Endothelial cell of umbilical vein (primary cell): ENCODE measurements around the gene HK3. TPM values are rescaled to one million over a fixed set of nuclear protein-coding genes. Genes with fewer than 3 reads are reported as not detected.
"Not testable (repeated sequence)": the region's sequence is repeated elsewhere in the genome, so short reads cannot be mapped to it uniquely, and the experiment has no call there.

Source experiments
- BruUV-seq: library from RNA; stranded (reverse); fragments of 400-500 nt; replicated peaks from 2 replicates; lab custom pipeline; 2021; lab: Mats Ljungman, UMichigan
- CTCF ChIA-PET: fragments of 300-600, 350-600 bp; sonication (Branson Sonifier 250); formaldehyde crosslinking; loops from one replicate; lab custom pipeline; 2021; ENCODE audit warnings: antibody characterized with exemption, inconsistent platforms; lab: Charles Lee
- POLR2A ChIA-PET: fragments of 300-600, 350-600 bp; sonication (Branson Sonifier 250); formaldehyde crosslinking; loops from one replicate; lab custom pipeline; 2021; ENCODE audit warnings: antibody characterized with exemption, inconsistent platforms; lab: Charles Lee
- DNase-seq: peaks from one replicate; pipeline ENCODE4 v3.0.0-alpha.2; 2011; ENCODE audit warnings: low read depth, low spot score
- FAIRE-seq: peaks from 2 replicates; lab custom pipeline; 2011; peaks lifted over from hg19 to GRCh38; lab: Jason Lieb, UNC
- H2AFZ ChIP-seq: 2 replicates; pipeline ENCODE4 v1.6.0; 2012; ENCODE audit warnings: low read depth, low read length, control low read depth, inconsistent platforms
- H3K27ac ChIP-seq: 2 replicates; pipeline ENCODE4 v1.5.1; 2011; ENCODE audit warnings: low read depth, mild to moderate bottlenecking, control low read depth, low read length, moderate library complexity; ENCODE audit not compliant: insufficient read depth
- H3K27me3 ChIP-seq, 2 experiments: 2 replicates each; pipeline versions ENCODE4 v1.6.0 to v1.6.1; 2011; ENCODE audit warnings: low read length in 2 of 2, mixed read lengths in 1 of 2; ENCODE audit not compliant: control insufficient read depth in 2 of 2, insufficient read depth in 2 of 2
- H3K36me3 ChIP-seq, 2 experiments: 2 replicates in 1 of 2; 3 replicates in 1 of 2; pipeline ENCODE4 v1.5.1; 2011; ENCODE audit warnings: low read length in 2 of 2, mild to moderate bottlenecking in 1 of 2, moderate library complexity in 1 of 2; ENCODE audit not compliant: control insufficient read depth in 2 of 2, insufficient read depth in 2 of 2; ENCODE audit errors: extremely low read depth in 1 of 2
- H3K4me1 ChIP-seq: 3 replicates; pipeline ENCODE4 v1.5.1; 2011; ENCODE audit warnings: mild to moderate bottlenecking, low read length; ENCODE audit not compliant: control insufficient read depth, insufficient read depth; ENCODE audit errors: extremely low read depth
- H3K4me2 ChIP-seq: 2 replicates; pipeline ENCODE4 v1.6.1; 2011; ENCODE audit warnings: low read length, control low read depth, mixed read lengths; ENCODE audit not compliant: insufficient read depth
- H3K4me3 ChIP-seq, 3 experiments: fragments of 200-600 bp in 1 of 3; sonication (generic), shearing (Covaris generic) in 1 of 3; replicated peaks in 1 of 3; 2 replicates each; pipeline ENCODE4 v1.5.1; 2011 to 2016; ENCODE audit warnings: control low read depth in 3 of 3, low read length in 3 of 3, mild to moderate bottlenecking in 2 of 3, inconsistent platforms in 1 of 3, low read depth in 1 of 3, moderate library complexity in 1 of 3; ENCODE audit not compliant: insufficient read depth in 1 of 3
- H3K79me2 ChIP-seq: 2 replicates; pipeline ENCODE4 v1.6.0; 2012; ENCODE audit warnings: low read length, inconsistent platforms; ENCODE audit not compliant: control insufficient read depth, insufficient read depth
- H3K9ac ChIP-seq: replicated peaks from 2 replicates; pipeline ENCODE3; 2011; ENCODE audit warnings: low read length, control low read depth; ENCODE audit not compliant: insufficient read depth; ENCODE audit errors: extremely low read depth
- H3K9me1 ChIP-seq: replicated peaks from 3 replicates; pipeline ENCODE4 v1.6.0; 2011; ENCODE audit warnings: mild to moderate bottlenecking, low read length; ENCODE audit not compliant: control insufficient read depth, insufficient read depth; ENCODE audit errors: extremely low read depth
- H3K9me3 ChIP-seq: replicated peaks from 2 replicates; pipeline ENCODE4 v1.5.1; 2012; ENCODE audit warnings: low read length, inconsistent platforms; ENCODE audit not compliant: control insufficient read depth, insufficient read depth
- H4K20me1 ChIP-seq: replicated peaks from 2 replicates; pipeline ENCODE3; 2011; ENCODE audit warnings: mild to moderate bottlenecking, low read length; ENCODE audit not compliant: control insufficient read depth, insufficient read depth; ENCODE audit errors: extremely low read depth
- CTCF ChIP-seq, 2 donors: IDR thresholded peaks; 1 replicate in 1 of 2; 2 replicates in 1 of 2; pipeline ENCODE4 v1.5.1; 2011; ENCODE audit warnings: low read length in 2 of 2, mild to moderate bottlenecking in 2 of 2, moderate library complexity in 2 of 2, control low read depth in 1 of 2, inconsistent platforms in 1 of 2, low read depth in 1 of 2; ENCODE audit not compliant: insufficient read depth in 1 of 2; ENCODE audit errors: extremely low read depth in 1 of 2
- EZH2 ChIP-seq: IDR thresholded peaks from 2 replicates; pipeline ENCODE4 v1.6.1; 2012; ENCODE audit warnings: borderline replicate concordance, low read depth, mild to moderate bottlenecking, moderate library complexity, low read length, inconsistent platforms; ENCODE audit not compliant: severe bottlenecking
- FOS ChIP-seq: IDR thresholded peaks from 2 replicates; pipeline ENCODE4 v1.6.1; 2011; ENCODE audit warnings: mild to moderate bottlenecking, low read length, moderate library complexity, borderline replicate concordance; ENCODE audit not compliant: insufficient read depth
- GATA2 ChIP-seq: IDR thresholded peaks from 2 replicates; pipeline ENCODE4 v1.7.0; 2011; ENCODE audit warnings: low read depth, mild to moderate bottlenecking, moderate library complexity, mixed read lengths, low read length; ENCODE audit not compliant: insufficient read length, insufficient read depth
- JUN ChIP-seq: IDR thresholded peaks from 2 replicates; pipeline ENCODE4 v1.6.1; 2011; ENCODE audit warnings: borderline replicate concordance, low read depth; ENCODE audit not compliant: insufficient read length, insufficient read depth
- MAX ChIP-seq: IDR thresholded peaks from 2 replicates; pipeline ENCODE4 v1.6.1; 2011; ENCODE audit not compliant: insufficient read depth, insufficient read length
- MYC ChIP-seq: IDR thresholded peaks from one replicate; pipeline ENCODE4 v1.6.1; 2011; ENCODE audit warnings: mild to moderate bottlenecking, low read depth, low read length
- POLR2A ChIP-seq: IDR thresholded peaks from 2 replicates; pipeline ENCODE4 v1.6.1; 2012; ENCODE audit warnings: low read depth, mild to moderate bottlenecking, control low read depth, low read length
- POLR2AphosphoS5 ChIP-seq: IDR thresholded peaks from 2 replicates; pipeline ENCODE4 v1.6.1; 2012; ENCODE audit warnings: low read depth, mild to moderate bottlenecking, control low read depth, low read length, moderate library complexity; ENCODE audit not compliant: insufficient read depth
- dilution Hi-C: fragments of 300-500 bp; cut with MboI; formaldehyde crosslinking; loops from one replicate; pipeline ENCODE4 v1.15.0; 2019; ENCODE audit warnings: low sequenced_read_pairs; ENCODE audit not compliant: extremely low pct_ligation_motif_present
- intact Hi-C: fragments of 100-400 bp; cut with micrococcal nuclease; formaldehyde crosslinking; loops from one replicate; pipeline ENCODE4 v1.10.0; 2022
- polyA plus RNA-seq, 4 experiments: library from polyadenylated mRNA; depleted of rRNA in 3 of 4; stranded (reverse) in 3 of 4; unstranded in 1 of 4; fragments of >200 nt; gene quantifications; 2 replicates each; pipeline versions ENCODE4 v1.2.1 to v1.2.3, GENCODE V29; 2011 to 2012; ENCODE audit warnings: missing spikeins in 1 of 4
- total RNA-seq: library from RNA; stranded (reverse); gene quantifications from 2 replicates; pipeline ENCODE4 v1.2.3, GENCODE V29; 2021

Gene HK3
- total and polyA plus RNA-seq, 2 donors (not counting 3 experiments of a cell fraction or from before 2014, with no cell fraction given), result not detected

- no TSS peak for BruUV-seq
- no peaks in the 10 kb centered on the region for H3K27me3 ChIP-seq
- no peaks in the 10 kb centered on the region for H3K9me3 ChIP-seq
- no peak overlapping the region for H2AFZ ChIP-seq
- H3K27ac ChIP-seq, result no peak overlapping the region
- no peaks in the 10 kb centered on the region for H4K20me1 ChIP-seq
- intact Hi-C loops (no loop called here), dilution Hi-C loops (no loop called here)
- no peak overlapping the region for H3K4me3 ChIP-seq
- FAIRE-seq (no peak), DNase-seq (no peak)
- H3K79me2 ChIP-seq, result no peaks in the 10 kb centered on the region
- ChIA-PET CTCF (interaction anchor here (1.1 to 3.5 kb wide), 3 partner anchors 19 to 213 kb away, joined by 3 to 12 read pairs (median 3); no protein-coding TSS in a partner anchor), POLR2A (no interaction called here)
- no peaks in the 10 kb centered on the region for H3K4me1 ChIP-seq
- TF ChIP-seq POLR2A (no peak), GATA2 (no peak), CTCF (IDR thresholded peaks at IDR 0.05; ENCODE audit: extremely low read depth in 1 of 2, insufficient read depth in 1 of 2, low read depth in 1 of 2, low read length in 2 of 2) (no peak), MAX (no peak), MYC (no peak), EZH2 (no peak), FOS (no peak), JUN (no peak), POLR2AphosphoS5 (no peak)
- no peaks in the 10 kb centered on the region for H3K36me3 ChIP-seq
- no peak overlapping the region for H3K9ac ChIP-seq
- H3K4me2 ChIP-seq, result no peak overlapping the region
- H3K9me1 ChIP-seq, result no peaks in the 10 kb centered on the region
Measured at GRCh38 chr5:176873541-176874172, 25.5 kb downstream of the HK3 start.

DNA sequence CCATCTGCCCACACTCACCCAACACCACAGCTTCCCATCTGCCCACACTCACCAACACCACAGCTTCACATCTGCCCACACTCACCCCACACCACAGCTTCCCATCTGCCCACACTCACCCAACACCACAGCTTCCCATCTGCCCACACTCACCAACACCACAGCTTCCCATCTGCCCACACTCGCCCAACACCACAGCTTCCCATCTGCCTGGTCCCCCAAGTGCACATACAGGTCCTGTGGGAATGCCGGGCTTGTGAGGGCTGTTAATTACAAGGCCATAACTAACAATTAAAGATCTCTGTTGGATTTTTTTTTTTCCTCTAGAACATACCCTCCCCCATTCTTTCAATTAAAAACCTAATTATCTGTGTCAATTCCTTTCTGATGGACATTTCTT is 26.1 kb downstream of the HK3 start:
- H2AFZ ChIP-seq, H3K9me1 ChIP-seq, intact Hi-C loops, H3K27me3 ChIP-seq, H3K4me2 ChIP-seq, H4K20me1 ChIP-seq, H3K9me3 ChIP-seq, FAIRE-seq, H3K79me2 ChIP-seq, H3K4me1 ChIP-seq, POLR2A ChIA-PET, dilution Hi-C loops, H3K36me3 ChIP-seq, H3K4me3 ChIP-seq, H3K27ac ChIP-seq, BruUV-seq, DNase-seq, H3K9ac ChIP-seq: not testable (repeated sequence)
- CTCF ChIA-PET, result interaction anchor here (1.2 to 3.5 kb wide), 2 partner anchors 37 to 212 kb away, joined by 3 to 12 read pairs; no protein-coding TSS in a partner anchor

- H3K27ac ChIP-seq, H3K9me1 ChIP-seq, H3K79me2 ChIP-seq, FAIRE-seq, H3K9me3 ChIP-seq, H3K9ac ChIP-seq, POLR2A ChIA-PET, H3K4me2 ChIP-seq, H4K20me1 ChIP-seq, H2AFZ ChIP-seq, H3K27me3 ChIP-seq, dilution Hi-C loops, H3K4me3 ChIP-seq, H3K36me3 ChIP-seq, H3K4me1 ChIP-seq, BruUV-seq, DNase-seq, intact Hi-C loops: not testable (repeated sequence)
- CTCF ChIA-PET, result interaction anchor here (3.5 kb wide), 1 partner anchor 212 kb away, joined by 12 read pairs; no protein-coding TSS in a partner anchor
Measured at GRCh38 chr5:176872586-176872985, 26.6 kb downstream of the HK3 start.
